ENCODE results near the gene ACSM2A. TPM values are rescaled to one million over a fixed set of nuclear protein-coding genes. Genes with fewer than 3 reads are reported as not detected.

ACSM2A gene
- total and polyA plus RNA-seq, 10 of the 15 experiments (the other 5 are each of a cell fraction or from before 2014, with no cell fraction given), result not detected

DNA sequence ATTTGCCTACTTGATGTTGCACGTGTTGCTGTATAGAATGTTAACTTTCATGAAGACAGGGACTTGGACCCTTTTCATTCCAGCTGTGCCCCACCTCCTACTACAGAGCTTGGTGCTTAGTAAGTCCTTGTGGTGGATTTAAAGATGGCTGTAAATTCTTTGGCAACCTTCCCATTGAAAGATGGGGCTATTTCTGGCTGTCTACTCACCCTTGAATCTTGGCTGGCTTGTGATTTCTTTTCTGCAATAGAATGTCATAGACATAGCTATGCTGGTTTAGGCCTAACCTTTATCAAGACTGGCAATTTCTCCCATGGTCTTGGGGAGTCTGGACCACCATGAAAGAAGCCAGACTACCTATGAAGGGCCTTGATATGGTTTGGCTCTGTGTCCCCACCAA lies 59.0 kb downstream of the ACSM2A start:
- H3K27me3 ChIP-seq (replicated peaks in 1 of 2; ENCODE audit: control insufficient read depth in 2 of 2, insufficient read depth in 2 of 2, low read length in 1 of 2), result no peaks in the 10 kb centered on the region
- BruUV-seq (replicated peaks), result no TSS peak
- H3K4me1 ChIP-seq (ENCODE audit: control insufficient read depth, insufficient read depth, low read length), result no peaks in the 10 kb centered on the region
- WGBS (ENCODE audit: insufficient coverage, insufficient replicate concordance, low lambda C conversion rate, missing lambda C conversion rate), result 0% methylated on average over 1 of the region's 1 CpG
- ATAC-seq (no peak), FAIRE-seq (no peak), DNase-seq (ENCODE audit: low read depth, low spot score) (no peak)
- H3K36me3 ChIP-seq (ENCODE audit: control insufficient read depth in 2 of 2, insufficient read depth in 2 of 2, low read length in 1 of 2), result no peaks in the 10 kb centered on the region
- H3K27ac ChIP-seq (ENCODE audit: control insufficient read depth, insufficient read depth), result no peak overlapping the region
- SMC1A ChIA-PET (ENCODE audit: uncharacterized antibody, unreplicated experiment), result no interaction called here
- POLR2A ChIA-PET, result no interaction called here
- H4K20me1 ChIP-seq (ENCODE audit: control insufficient read depth, insufficient read depth), result no peaks in the 10 kb centered on the region
- H3K4me2 ChIP-seq (ENCODE audit: control insufficient read depth, insufficient read depth), result no peak overlapping the region
- in situ Hi-C loops (cut with MboI), result no loop called here
- TF ChIP-seq ZBTB4 (CRISPR knock-in tag; IDR thresholded peaks at IDR 0.05) (no peak), PAX5 (IDR thresholded peaks at IDR 0.05; ENCODE audit: borderline replicate concordance, low read depth, low read length) (no peak), SRF (IDR thresholded peaks at IDR 0.05; ENCODE audit: low read depth in 2 of 2, low read length in 2 of 2) (no peak), HDAC2 (IDR thresholded peaks at IDR 0.05) (no peak), MTA2 (IDR thresholded peaks at IDR 0.05; ENCODE audit: low read depth) (no peak), ZNF687 (IDR thresholded peaks at IDR 0.05) (no peak), STAT3 (IDR thresholded peaks at IDR 0.05; ENCODE audit: low read depth, low read length) (no peak), MEF2B (IDR thresholded peaks at IDR 0.05; ENCODE audit: partially characterized antibody, poor library complexity, severe bottlenecking) (no peak), ZNF622 (IDR thresholded peaks at IDR 0.05) (no peak), SIX5 (IDR thresholded peaks at IDR 0.05; ENCODE audit: low read depth, low read length, severe bottlenecking) (no peak), TCF12 (IDR thresholded peaks at IDR 0.05; ENCODE audit: low read depth, low read length) (no peak), ZBTB33 (IDR thresholded peaks at IDR 0.05) (no peak)
- TF ChIP-seq, protein P1, sequence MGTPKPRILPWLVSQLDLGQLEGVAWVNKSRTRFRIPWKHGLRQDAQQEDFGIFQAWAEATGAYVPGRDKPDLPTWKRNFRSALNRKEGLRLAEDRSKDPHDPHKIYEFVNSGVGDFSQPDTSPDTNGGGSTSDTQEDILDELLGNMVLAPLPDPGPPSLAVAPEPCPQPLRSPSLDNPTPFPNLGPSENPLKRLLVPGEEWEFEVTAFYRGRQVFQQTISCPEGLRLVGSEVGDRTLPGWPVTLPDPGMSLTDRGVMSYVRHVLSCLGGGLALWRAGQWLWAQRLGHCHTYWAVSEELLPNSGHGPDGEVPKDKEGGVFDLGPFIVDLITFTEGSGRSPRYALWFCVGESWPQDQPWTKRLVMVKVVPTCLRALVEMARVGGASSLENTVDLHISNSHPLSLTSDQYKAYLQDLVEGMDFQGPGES (IDR thresholded peaks at IDR 0.05), result no peak
- CTCF ChIA-PET, result no interaction called here
- RAD21 ChIA-PET (ENCODE audit: unreplicated experiment), result no interaction called here
- H3K4me3 ChIP-seq, result no peak overlapping the region
- no peak overlapping the region for H2AFZ ChIP-seq (ENCODE audit: control insufficient read depth, low read depth, low read length)
- no peaks in the 10 kb centered on the region; the same call in 2 of the 3 replicates for H3K9me3 ChIP-seq (replicated peaks; ENCODE audit: control insufficient read depth, insufficient read depth, low read length)
- no peak overlapping the region for H3K9ac ChIP-seq (ENCODE audit: control insufficient read depth, insufficient read depth, low read length)
- intact Hi-C loops (cut with micrococcal nuclease; ENCODE audit: unreplicated experiment), result no loop called here
- no peaks in the 10 kb centered on the region for H3K79me2 ChIP-seq (ENCODE audit: control insufficient read depth, insufficient read depth, low read length)

Measured in GM12878 (cell line).